H1 (cell line): ENCODE measurements around the gene FAM227B. TPM values are rescaled to one million over a fixed set of nuclear protein-coding genes. Genes with fewer than 3 reads are reported as not detected.

Source experiments
- CTCF ChIA-PET: fragments of 300-600 bp; sonication (Branson Sonifier 250); formaldehyde crosslinking; loops from one replicate; lab custom pipeline; 2021; ENCODE audit not compliant: partially characterized antibody; lab: Charles Lee
- POLR2A ChIA-PET: fragments of 300-600 bp; sonication (Branson Sonifier 250); formaldehyde crosslinking; loops from one replicate; lab custom pipeline; 2021; ENCODE audit warnings: inconsistent platforms; ENCODE audit not compliant: partially characterized antibody; lab: Charles Lee
- DNase-seq, 2 experiments: peaks; one replicate each; pipeline versions ENCODE4 v3.0.0 to v3.0.0-alpha.2; 2010 to 2022; ENCODE audit warnings: low spot score in 2 of 2, low read depth in 1 of 2, mixed read lengths in 1 of 2
- FAIRE-seq: peaks from 2 replicates; lab custom pipeline; 2011; peaks lifted over from hg19 to GRCh38; lab: Jason Lieb, UNC
- H2AFZ ChIP-seq: 2 replicates; pipeline ENCODE4 v1.8.1; 2012; ENCODE audit warnings: low read length, inconsistent platforms
- H2AK5ac ChIP-seq: 2 replicates; pipeline ENCODE4 v1.6.1; 2013; ENCODE audit warnings: low read depth, low read length
- H2BK120ac ChIP-seq: replicated peaks from 2 replicates; pipeline ENCODE3; 2013; ENCODE audit warnings: low read depth, low read length, inconsistent platforms
- H2BK12ac ChIP-seq: 2 replicates; pipeline ENCODE4 v1.6.1; 2013; ENCODE audit warnings: low read depth, low read length
- H2BK15ac ChIP-seq: 2 replicates; pipeline ENCODE4 v1.6.1; 2013; ENCODE audit warnings: low read length
- H2BK20ac ChIP-seq: 2 replicates; pipeline ENCODE4 v1.6.1; 2013; ENCODE audit warnings: low read length
- H2BK5ac ChIP-seq: 2 replicates; pipeline ENCODE4 v1.6.1; 2013; ENCODE audit warnings: low read depth, low read length
- H3K14ac ChIP-seq: 2 replicates; pipeline ENCODE4 v1.6.1; 2013; ENCODE audit warnings: inconsistent platforms; ENCODE audit not compliant: insufficient read length
- H3K18ac ChIP-seq: 2 replicates; pipeline ENCODE4 v1.6.1; 2013; ENCODE audit warnings: low read length; ENCODE audit errors: extremely low read depth
- H3K23ac ChIP-seq: 2 replicates; pipeline ENCODE4 v1.6.1; 2013; ENCODE audit warnings: inconsistent platforms; ENCODE audit not compliant: insufficient read length
- H3K23me2 ChIP-seq: 2 replicates; pipeline ENCODE4 v1.6.1; 2013; ENCODE audit warnings: low read depth, low read length
- H3K27ac ChIP-seq: 2 replicates; pipeline ENCODE4 v1.6.1; 2011; ENCODE audit warnings: low read depth, low read length, inconsistent platforms
- H3K27me3 ChIP-seq, 4 experiments: replicated peaks in 1 of 4; 1 replicate in 1 of 4; 2 replicates in 3 of 4; pipeline versions ENCODE4 v1.6.1 to v1.8.1; 2011 to 2013; ENCODE audit warnings: low read length in 3 of 4, mild to moderate bottlenecking in 3 of 4, inconsistent platforms in 2 of 4, mixed read lengths in 2 of 4, moderate library complexity in 1 of 4; ENCODE audit not compliant: control insufficient read depth in 3 of 4, insufficient read depth in 3 of 4; ENCODE audit errors: extremely low read depth in 1 of 4
- H3K36me3 ChIP-seq, 4 experiments: 2 replicates each; pipeline versions ENCODE4 v1.6.1 to v1.8.1; 2011 to 2013; ENCODE audit warnings: mild to moderate bottlenecking in 4 of 4, low read length in 3 of 4, moderate library complexity in 2 of 4, control low read depth in 1 of 4, inconsistent platforms in 1 of 4; ENCODE audit not compliant: insufficient read depth in 4 of 4, control insufficient read depth in 2 of 4
- H3K4ac ChIP-seq: replicated peaks from 2 replicates; pipeline ENCODE3; 2013; ENCODE audit warnings: low read length, low read depth, mixed read lengths, inconsistent platforms; ENCODE audit not compliant: insufficient read length
- H3K4me1 ChIP-seq, 4 experiments: replicated peaks in 1 of 4; 1 replicate in 1 of 4; 2 replicates in 3 of 4; pipeline versions ENCODE4 v1.6.1 to v1.8.1; 2011 to 2013; ENCODE audit warnings: low read length in 3 of 4, inconsistent platforms in 2 of 4, mixed read lengths in 1 of 4; ENCODE audit not compliant: insufficient read depth in 4 of 4, control insufficient read depth in 3 of 4
- H3K4me2 ChIP-seq, 2 experiments: 2 replicates each; pipeline versions ENCODE4 v1.6.1 to v1.8.1; 2011 to 2013; ENCODE audit warnings: low read depth in 2 of 2, low read length in 2 of 2, control low read depth in 1 of 2, inconsistent platforms in 1 of 2, mild to moderate bottlenecking in 1 of 2; ENCODE audit not compliant: insufficient read depth in 1 of 2
- H3K4me3 ChIP-seq, 4 experiments: fragments of 200-600, 300-600 bp in 1 of 4; sonication (generic), shearing (Covaris generic), sonication (Bioruptor Twin) in 1 of 4; 2 replicates each; pipeline versions ENCODE4 v1.5.1 to v1.8.1; 2011 to 2016; ENCODE audit warnings: low read length in 4 of 4, low read depth in 3 of 4, control low read depth in 2 of 4, inconsistent platforms in 2 of 4, mild to moderate bottlenecking in 2 of 4, mixed read lengths in 1 of 4, moderate library complexity in 1 of 4; ENCODE audit not compliant: insufficient read depth in 2 of 4; ENCODE audit errors: extremely low read depth in 1 of 4
- H3K56ac ChIP-seq: replicated peaks from 2 replicates; pipeline ENCODE3; 2013; ENCODE audit warnings: low read depth, mild to moderate bottlenecking, mixed read lengths, low read length, inconsistent platforms; ENCODE audit not compliant: insufficient read length
- H3K79me1 ChIP-seq: 2 replicates; pipeline ENCODE4 v1.6.1; 2013; ENCODE audit warnings: low read depth, low read length, control low read depth
- H3K79me2 ChIP-seq, 2 experiments: 2 replicates each; pipeline versions ENCODE4 v1.6.1 to v1.8.1; 2012 to 2013; ENCODE audit warnings: low read length in 2 of 2, mild to moderate bottlenecking in 2 of 2, inconsistent platforms in 1 of 2; ENCODE audit not compliant: insufficient read depth in 2 of 2, control insufficient read depth in 1 of 2
- H3K9ac ChIP-seq, 4 experiments: replicated peaks in 1 of 4; 1 replicate in 1 of 4; 2 replicates in 3 of 4; pipeline versions ENCODE4 v1.6.1 to v1.8.1; 2011 to 2013; ENCODE audit warnings: low read depth in 3 of 4, low read length in 3 of 4, control low read depth in 2 of 4, mild to moderate bottlenecking in 2 of 4, moderate library complexity in 2 of 4, inconsistent platforms in 1 of 4; ENCODE audit errors: extremely low read depth in 1 of 4
- H3K9me3 ChIP-seq, 2 experiments: 2 replicates each; pipeline versions ENCODE4 v1.6.1 to v1.8.1; 2012 to 2013; ENCODE audit warnings: mild to moderate bottlenecking in 2 of 2, moderate library complexity in 2 of 2, control low read depth in 1 of 2, inconsistent platforms in 1 of 2, low read depth in 1 of 2, low read length in 1 of 2, mixed read lengths in 1 of 2; ENCODE audit not compliant: insufficient read depth in 2 of 2
- H4K20me1 ChIP-seq, 2 experiments: replicated peaks in 1 of 2; 2 replicates each; pipeline versions ENCODE3 to v1.8.1; 2011 to 2013; ENCODE audit warnings: inconsistent platforms in 2 of 2, low read length in 2 of 2, mild to moderate bottlenecking in 1 of 2; ENCODE audit not compliant: insufficient read depth in 2 of 2, control insufficient read depth in 1 of 2
- H4K5ac ChIP-seq: 2 replicates; pipeline ENCODE4 v1.6.1; 2013; ENCODE audit warnings: low read length, low read depth, mixed read lengths, inconsistent platforms; ENCODE audit not compliant: insufficient read length
- H4K8ac ChIP-seq: 2 replicates; pipeline ENCODE4 v1.8.0; 2013; ENCODE audit warnings: mild to moderate bottlenecking, moderate library complexity, low read length, inconsistent platforms; ENCODE audit not compliant: insufficient read depth; ENCODE audit errors: extremely low read depth
- H4K91ac ChIP-seq: replicated peaks from 2 replicates; pipeline ENCODE3; 2013; ENCODE audit warnings: low read length, mixed read lengths, inconsistent platforms; ENCODE audit not compliant: insufficient read length
- BACH1 ChIP-seq: IDR thresholded peaks from 2 replicates; pipeline ENCODE4 v1.6.1; 2012; ENCODE audit warnings: low read length, improper control_type of control experiment
- CHD2 ChIP-seq: IDR thresholded peaks from 2 replicates; pipeline ENCODE4 v1.6.1; 2012; ENCODE audit warnings: low read length, improper control_type of control experiment
- CREB1 ChIP-seq: IDR thresholded peaks from 2 replicates; pipeline ENCODE4 v1.6.1; 2012; ENCODE audit warnings: inconsistent platforms
- HDAC2 ChIP-seq, 2 experiments: fragments of 300-600 bp in 1 of 2; sonication (generic) in 1 of 2; IDR thresholded peaks; 2 replicates each; pipeline ENCODE4 v1.6.1; 2011 to 2012; ENCODE audit warnings: low read depth in 2 of 2, low read length in 2 of 2, mild to moderate bottlenecking in 2 of 2, moderate library complexity in 2 of 2, borderline replicate concordance in 1 of 2, inconsistent platforms in 1 of 2
- JUND ChIP-seq: IDR thresholded peaks from 2 replicates; pipeline ENCODE4 v1.6.1; 2011; ENCODE audit warnings: mild to moderate bottlenecking, improper control_type of control experiment, low read length
- KDM1A ChIP-seq: fragments of 200-600, 300-600 bp; sonication (generic); IDR thresholded peaks from 2 replicates; pipeline ENCODE4 v1.7.1; 2016; ENCODE audit warnings: mild to moderate bottlenecking, low read length, borderline replicate concordance
- MAFK ChIP-seq: IDR thresholded peaks from 2 replicates; pipeline ENCODE4 v1.6.1; 2012; ENCODE audit warnings: low read depth, mild to moderate bottlenecking, improper control_type of control experiment, low read length
- RAD21 ChIP-seq, 2 experiments: IDR thresholded peaks in 1 of 2; conservative IDR thresholded peaks in 1 of 2; 2 replicates each; pipeline ENCODE4 v1.6.1; 2011; ENCODE audit warnings: low read depth in 2 of 2, low read length in 2 of 2, improper control_type of control experiment in 1 of 2, inconsistent platforms in 1 of 2, mild to moderate bottlenecking in 1 of 2, moderate library complexity in 1 of 2
- RXRA ChIP-seq: IDR thresholded peaks from 2 replicates; pipeline ENCODE4 v1.6.1; 2011; ENCODE audit warnings: low read depth, mild to moderate bottlenecking, low read length, moderate library complexity; ENCODE audit not compliant: insufficient read depth
- TEAD4 ChIP-seq: IDR thresholded peaks from 2 replicates; pipeline ENCODE4 v1.6.1; 2012; ENCODE audit warnings: low read depth, low read length, inconsistent platforms, mixed read lengths
- WGBS, 2 experiments: shearing (Covaris generic) in 1 of 2; methylation state at CpG; one replicate each; pipeline versions ENCODE4 v1.1.6 to v1.1.7; 2013 to 2015; ENCODE audit warnings: low lambda C conversion rate in 2 of 2, mixed read lengths in 2 of 2, inconsistent platforms in 1 of 2, low coverage in 1 of 2, missing lambda C conversion rate in 1 of 2; ENCODE audit not compliant: insufficient replicate concordance in 2 of 2, insufficient coverage in 1 of 2, insufficient read length in 1 of 2; ENCODE audit errors: extremely low coverage in 1 of 2, missing lambda C conversion rate in 1 of 2; 5-methylcytosine and 5-hydroxymethylcytosine counted together
- polyA plus RNA-seq, 7 experiments: library from polyadenylated mRNA; depleted of rRNA in 3 of 7; stranded (reverse) in 5 of 7; unstranded in 2 of 7; fragments of >200 nt in 5 of 7; fragments of 200-250 nt in 2 of 7; gene quantifications; 1 replicate in 5 of 7; 2 replicates in 1 of 7; 4 replicates in 1 of 7; pipeline versions ENCODE4 v1.2.1 to v1.2.3, GENCODE V29; 2011 to 2013; ENCODE audit warnings: missing spikeins in 2 of 7, mixed read lengths in 2 of 7
- total RNA-seq: library from RNA; stranded (reverse); fragmentation: NEBNext Ultra II Directional; extraction: Animal tissue kit (Norgen Biotek cat#: 25700); gene quantifications from 2 replicates; pipeline ENCODE4 v1.2.1, GENCODE V29; 2021

FAM227B gene
- total and polyA plus RNA-seq, 2 of the 8 experiments (the other 6 are each of a cell fraction or from before 2014, with no cell fraction given): 4.0 to 6.5 TPM

DNA sequence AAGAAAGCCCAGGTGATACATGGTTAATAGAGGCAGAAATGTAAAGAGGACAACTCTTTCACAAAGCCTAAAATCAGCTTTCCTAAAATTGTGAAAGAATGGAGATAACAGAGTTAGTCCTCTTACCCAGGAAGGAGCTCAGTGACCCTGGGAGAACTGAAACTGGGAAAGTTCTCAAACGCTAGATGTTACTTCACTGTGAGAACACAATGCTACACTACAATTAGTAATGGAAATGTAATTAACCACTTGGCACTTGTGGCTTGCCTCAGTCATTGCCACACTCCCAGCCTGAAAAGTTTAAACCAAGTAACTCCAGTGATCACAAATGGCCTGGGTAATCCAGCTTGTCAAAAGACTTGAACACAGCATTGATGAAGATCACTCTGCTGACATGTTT lies 300.3 kb downstream of the FAM227B start:
- no peaks in the 10 kb centered on the region for H4K20me1 ChIP-seq
- H3K14ac ChIP-seq: no peak overlapping the region
- H4K8ac ChIP-seq: no peak overlapping the region
- no peak overlapping the region for H3K18ac ChIP-seq
- peaks cover 0 to 3% (median 0%) of the 10 kb centered on the region in 4 experiments; a peak in 1 of 8 replicates for H3K36me3 ChIP-seq
- no peak overlapping the region for H3K4me3 ChIP-seq
- H2AFZ ChIP-seq: no peak overlapping the region
- 95% methylated on average over 1 of the region's 1 CpG; no CpG with 5 or more reads in 1 of the 2 experiments for WGBS, 2 experiments
- no peak overlapping the region for H3K4me2 ChIP-seq
- no peak overlapping the region for H3K4ac ChIP-seq
- H3K27ac ChIP-seq: no peak overlapping the region
- H2BK12ac ChIP-seq: no peak overlapping the region
- H3K79me1 ChIP-seq: no peaks in the 10 kb centered on the region
- no peak overlapping the region for H2BK120ac ChIP-seq
- no peak overlapping the region for H2BK5ac ChIP-seq
- H2BK20ac ChIP-seq: no peak overlapping the region
- no peak overlapping the region; the same call in 1 of the 2 replicates for H2BK15ac ChIP-seq
- no peaks in the 10 kb centered on the region for H3K79me2 ChIP-seq
- no peak overlapping the region for H4K5ac ChIP-seq
- H4K91ac ChIP-seq: no peak overlapping the region
- H2AK5ac ChIP-seq: no peak overlapping the region
- ChIA-PET CTCF (interaction anchor here (1.5 kb wide), 1 partner anchor 84 kb away, joined by 4 read pairs; no protein-coding TSS in a partner anchor), POLR2A (interaction anchor here (1.6 kb wide), 1 partner anchor 11 kb away, joined by 3 read pairs; no protein-coding TSS in a partner anchor)
- no peak overlapping the region for H3K56ac ChIP-seq
- no peak overlapping the region for H3K9ac ChIP-seq
- TF ChIP-seq HDAC2 (IDR thresholded peaks at IDR 0.05; ENCODE audit: borderline replicate concordance in 1 of 2, low read depth in 2 of 2, low read length in 2 of 2) (no peak), MAFK (no peak), BACH1 (no peak), JUND (no peak), RAD21 (IDR thresholded peaks at IDR 0.05 in 1 of 2, conservative IDR thresholded peaks at IDR 0.05 in 1 of 2; ENCODE audit: low read depth in 2 of 2, low read length in 2 of 2) (no peak), CREB1 (no peak), RXRA (no peak), KDM1A (no peak), CHD2 (no peak), TEAD4 (no peak)
- no peaks in the 10 kb centered on the region for H3K9me3 ChIP-seq
- H3K23me2 ChIP-seq: no peaks in the 10 kb centered on the region
- FAIRE-seq: no peak
- H3K27me3 ChIP-seq: no peaks in the 10 kb centered on the region
- H3K23ac ChIP-seq: no peak overlapping the region
- peaks cover 0 to 16% (median 7%) of the 10 kb centered on the region in 4 experiments; a peak in 5 of 7 replicates for H3K4me1 ChIP-seq
- DNase-seq: no peak
